Epithelial cell of proximal tubule (primary cell): ENCODE measurements around the gene LAMB3. TPM values are rescaled to one million over a fixed set of nuclear protein-coding genes. Genes with fewer than 3 reads are reported as not detected.

Experiments used
- DNase-seq: peaks from one replicate; pipeline ENCODE4 v3.0.0-alpha.2; 2011; ENCODE audit warnings: low read depth
- H3K4me3 ChIP-seq: 2 replicates; pipeline ENCODE4 v1.5.1; 2011; ENCODE audit warnings: low read depth, mild to moderate bottlenecking, low read length
- total RNA-seq: library from RNA; depleted of rRNA; stranded (reverse); fragments of >200 nt; gene quantifications from 2 replicates; pipeline ENCODE4 v1.2.3, GENCODE V29; 2015
- TF ChIP-seq, protein P1 (sequence below): conservative IDR thresholded peaks from 2 replicates; pipeline ENCODE4 v1.5.1; 2012; ENCODE audit warnings: low read depth, mild to moderate bottlenecking, low read length

Gene LAMB3
- total RNA-seq, 1 donor from 2014 or later: 72.0 TPM

GRCh38 chr1:209674957-209675564, 22.8 kb upstream of the LAMB3 start, which contains the start of gene G0S2:
TSS of gene G0S2 (plus strand) at chr1:209675412. CDS start at chr1:209675685, 273 bp downstream.
- no peak for DNase-seq
- TF ChIP-seq, protein P1, sequence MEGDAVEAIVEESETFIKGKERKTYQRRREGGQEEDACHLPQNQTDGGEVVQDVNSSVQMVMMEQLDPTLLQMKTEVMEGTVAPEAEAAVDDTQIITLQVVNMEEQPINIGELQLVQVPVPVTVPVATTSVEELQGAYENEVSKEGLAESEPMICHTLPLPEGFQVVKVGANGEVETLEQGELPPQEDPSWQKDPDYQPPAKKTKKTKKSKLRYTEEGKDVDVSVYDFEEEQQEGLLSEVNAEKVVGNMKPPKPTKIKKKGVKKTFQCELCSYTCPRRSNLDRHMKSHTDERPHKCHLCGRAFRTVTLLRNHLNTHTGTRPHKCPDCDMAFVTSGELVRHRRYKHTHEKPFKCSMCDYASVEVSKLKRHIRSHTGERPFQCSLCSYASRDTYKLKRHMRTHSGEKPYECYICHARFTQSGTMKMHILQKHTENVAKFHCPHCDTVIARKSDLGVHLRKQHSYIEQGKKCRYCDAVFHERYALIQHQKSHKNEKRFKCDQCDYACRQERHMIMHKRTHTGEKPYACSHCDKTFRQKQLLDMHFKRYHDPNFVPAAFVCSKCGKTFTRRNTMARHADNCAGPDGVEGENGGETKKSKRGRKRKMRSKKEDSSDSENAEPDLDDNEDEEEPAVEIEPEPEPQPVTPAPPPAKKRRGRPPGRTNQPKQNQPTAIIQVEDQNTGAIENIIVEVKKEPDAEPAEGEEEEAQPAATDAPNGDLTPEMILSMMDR: no peak

DNA sequence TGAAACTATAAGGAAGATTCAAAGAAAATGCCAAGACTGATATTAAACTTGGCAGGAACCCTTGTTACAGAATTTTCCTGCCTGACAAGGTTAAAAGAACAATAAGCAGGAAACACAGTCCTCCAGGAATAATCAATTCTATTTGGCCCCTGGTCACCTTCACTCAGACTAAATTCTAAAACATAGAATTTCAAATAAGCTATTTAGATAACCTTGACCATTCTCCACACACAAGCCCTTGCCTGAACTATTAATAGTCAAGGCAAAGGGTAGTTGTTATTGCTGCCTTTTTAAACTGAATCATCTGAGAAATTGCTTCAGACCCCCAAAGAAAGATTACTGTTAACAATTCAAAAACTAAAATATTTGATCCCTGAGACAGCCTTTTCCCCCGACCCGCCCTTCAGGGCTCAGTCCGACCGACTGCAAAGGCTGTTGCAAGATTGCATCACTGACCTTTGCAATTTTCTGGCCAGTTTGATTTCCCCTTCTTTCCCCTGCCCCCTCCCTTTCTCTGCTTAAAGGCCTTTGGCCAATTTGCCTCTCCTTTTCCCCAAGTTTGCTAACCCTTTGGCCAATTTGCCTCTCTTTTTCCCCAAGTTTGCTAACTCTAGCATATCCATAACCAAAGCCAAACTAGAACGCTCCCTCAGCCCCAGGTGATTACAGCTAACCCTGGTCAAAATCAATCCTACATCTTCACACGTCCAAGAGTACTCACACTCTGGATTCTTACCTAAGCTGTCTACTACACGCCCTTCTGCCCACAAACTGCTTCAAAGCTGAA, 21.6 kb upstream of the LAMB3 start:
- TF ChIP-seq, protein P1: no peak
- no peak for DNase-seq
- H3K4me3 ChIP-seq: no peak overlapping the region

More at GRCh38 chr1:209674957-209675564, 22.8 kb upstream of the LAMB3 start, which contains the start of gene G0S2:
- peak within 1 kb of the TSS; percentile 66 for H3K4me3 ChIP-seq

- TF ChIP-seq, protein P1: no peak
- no peak overlapping the region for H3K4me3 ChIP-seq
- no peak for DNase-seq
These were observed 20.7 kb upstream of the LAMB3 start for GRCh38 chr1:209672705-209673630.

- TF ChIP-seq, protein P1: no peak
- H3K4me3 ChIP-seq: no peak overlapping the region
- DNase-seq: no peak
These were observed 18.3 kb upstream of the LAMB3 start for GRCh38 chr1:209670441-209671082.

DNA sequence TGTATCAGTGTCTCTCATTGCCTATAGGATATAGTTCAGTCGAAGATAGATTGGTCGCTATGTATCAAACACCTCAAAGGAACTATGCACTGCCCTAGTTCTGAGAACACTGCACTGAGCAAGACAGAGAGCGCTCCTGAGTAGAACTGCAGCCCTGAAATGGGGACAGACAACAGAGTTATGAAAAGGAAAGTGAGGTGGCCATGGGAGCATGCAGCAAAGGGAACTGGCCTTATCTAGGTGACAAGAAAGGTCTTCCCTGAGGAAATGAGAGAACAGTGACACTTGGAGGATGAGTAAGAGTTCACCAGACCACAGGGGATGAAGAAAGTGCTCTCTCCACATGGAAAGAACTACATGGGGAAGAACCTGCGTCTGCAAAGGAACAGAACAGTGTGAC, 15.5 kb upstream of the LAMB3 start:
- no peak for DNase-seq
- TF ChIP-seq, protein P1: no peak
- H3K4me3 ChIP-seq: no peak overlapping the region

- TF ChIP-seq, protein P1: no peak
- DNase-seq: no peak
These were observed 14.9 kb upstream of the LAMB3 start for GRCh38 chr1:209667103-209667502.

More at GRCh38 chr1:209667103-209667502, 14.9 kb upstream of the LAMB3 start:
- H3K4me3 ChIP-seq: no peak overlapping the region
